Medulla oblongata (tissue), 1 donor: Measurements from ENCODE around the gene KRTAP12-2.
"Not testable (repeated sequence)": the region's sequence is repeated elsewhere in the genome, so short reads cannot be mapped to it uniquely, and the experiment has no call there.

Experiments used
- DNase-seq: peaks from one replicate; pipeline ENCODE4 v3.0.0-alpha.2; 2015; ENCODE audit errors: extremely low spot score

The KRTAP12-2 gene

DNA sequence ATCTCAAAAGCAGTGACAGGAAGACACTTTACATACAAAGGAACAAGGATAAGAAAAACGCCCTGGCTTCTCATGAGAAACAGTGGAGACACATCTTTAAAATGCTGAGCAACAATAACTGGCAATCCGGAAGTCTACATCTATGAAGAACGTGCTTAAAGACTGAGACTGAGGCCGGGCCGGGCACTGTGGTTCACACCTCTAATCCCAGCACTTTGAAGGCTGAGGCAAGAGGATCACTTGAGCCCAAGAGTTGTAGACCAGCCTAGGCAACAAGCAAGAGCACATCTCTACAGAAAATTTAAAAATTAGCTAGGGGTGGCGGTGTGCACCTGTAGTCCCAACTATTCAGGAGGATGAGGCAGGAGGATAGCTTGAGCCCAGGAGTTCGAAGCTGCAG lies 17.4 kb upstream of the KRTAP12-2 start:
- no peak for DNase-seq

GRCh38 chr21:44682580-44683151 lies 15.9 kb upstream of the KRTAP12-2 start:
- no peak for DNase-seq

GRCh38 chr21:44681861-44682579 lies 15.3 kb upstream of the KRTAP12-2 start, which contains the start of gene KRTAP12-1:
TSS of gene KRTAP12-1 (minus strand) at chr21:44682163. CDS start at chr21:44682123, 40 bp downstream.
- DNase-seq, result no peak

DNA sequence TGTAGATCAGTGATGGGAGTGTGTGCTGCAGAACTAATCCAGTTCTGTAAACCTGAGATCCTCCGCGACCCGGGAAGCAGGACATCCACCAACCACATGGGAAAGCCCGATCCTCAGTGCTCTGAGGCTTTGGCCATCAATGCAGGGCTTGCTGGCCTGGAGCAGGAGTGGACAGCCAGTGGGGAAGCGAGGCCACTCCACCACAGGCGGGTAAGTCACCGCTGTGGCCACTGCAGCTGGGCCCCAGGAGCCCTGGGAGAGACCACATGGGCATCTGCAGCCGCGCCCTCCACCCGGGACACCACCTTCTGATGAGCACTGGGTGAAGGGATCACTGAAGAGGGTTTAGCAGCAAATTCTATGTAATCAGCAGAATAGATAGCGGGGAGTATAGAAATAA lies 14.4 kb upstream of the KRTAP12-2 start:
- no peak for DNase-seq

- DNase-seq, result no peak
Observed at GRCh38 chr21:44677881-44678280, 11.2 kb upstream of the KRTAP12-2 start.

- DNase-seq, result no peak
Observed at GRCh38 chr21:44671911-44672310, 5.2 kb upstream of the KRTAP12-2 start.

GRCh38 chr21:44670642-44671432 lies 4.1 kb upstream of the KRTAP12-2 start:
- no peak for DNase-seq

- DNase-seq, result no peak
Observed at GRCh38 chr21:44667612-44668011, 885 bp upstream of the KRTAP12-2 start.

DNA sequence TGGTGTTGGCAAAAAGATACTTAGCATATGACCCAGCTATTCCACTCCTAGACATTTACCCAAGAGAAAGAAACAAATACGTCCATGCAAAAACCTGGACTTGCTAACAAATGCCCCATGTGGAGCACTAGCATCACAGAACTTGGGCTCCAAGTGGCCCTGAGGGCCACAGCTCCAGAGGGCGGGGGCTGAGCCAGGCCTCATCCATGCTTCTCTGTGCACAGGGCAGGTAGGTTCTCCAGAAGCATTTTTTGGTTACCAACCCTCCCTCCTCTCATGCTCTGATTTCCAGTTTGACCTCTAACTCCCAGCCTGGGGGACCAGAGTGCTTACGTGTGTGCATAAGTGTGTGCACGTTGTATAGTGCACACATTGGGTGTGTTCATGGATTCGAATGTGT lies 2.0 kb downstream of the KRTAP12-2 start:
- no peak for DNase-seq

- not testable (repeated sequence) for DNase-seq
Observed at GRCh38 chr21:44661567-44661966, 5.2 kb downstream of the KRTAP12-2 start.

DNA sequence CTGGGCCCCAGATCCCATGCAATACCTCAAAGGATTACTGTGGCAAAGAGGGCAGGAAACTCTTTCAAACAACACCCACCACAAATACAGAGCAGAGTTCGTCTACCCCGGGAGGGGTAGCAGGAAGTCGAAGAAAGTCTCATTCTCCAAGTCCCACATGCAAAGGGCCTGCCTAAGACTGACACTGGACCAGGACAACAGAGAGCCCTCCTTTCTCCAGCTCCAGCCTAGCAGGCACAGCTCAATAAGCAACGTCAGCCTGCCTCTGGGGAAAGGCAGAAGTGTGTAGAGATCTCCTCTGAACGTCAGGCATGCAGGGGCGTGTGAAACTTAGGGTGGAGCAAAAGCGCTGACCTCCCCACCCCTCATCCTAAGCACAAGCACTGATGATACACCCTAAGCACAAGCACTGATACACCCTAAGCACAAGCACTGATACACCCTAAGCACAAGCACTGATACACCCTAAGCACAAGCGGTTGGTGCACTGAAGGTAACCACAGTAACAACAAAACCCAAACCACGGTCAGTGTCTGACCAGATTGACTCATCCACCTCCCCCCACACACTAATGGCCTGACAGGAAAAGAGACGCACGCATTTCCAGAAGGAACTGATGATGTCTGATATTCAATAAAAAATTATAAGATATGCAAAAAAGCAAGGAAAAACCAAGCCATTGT lies 7.7 kb downstream of the KRTAP12-2 start:
- DNase-seq, result no peak

DNA sequence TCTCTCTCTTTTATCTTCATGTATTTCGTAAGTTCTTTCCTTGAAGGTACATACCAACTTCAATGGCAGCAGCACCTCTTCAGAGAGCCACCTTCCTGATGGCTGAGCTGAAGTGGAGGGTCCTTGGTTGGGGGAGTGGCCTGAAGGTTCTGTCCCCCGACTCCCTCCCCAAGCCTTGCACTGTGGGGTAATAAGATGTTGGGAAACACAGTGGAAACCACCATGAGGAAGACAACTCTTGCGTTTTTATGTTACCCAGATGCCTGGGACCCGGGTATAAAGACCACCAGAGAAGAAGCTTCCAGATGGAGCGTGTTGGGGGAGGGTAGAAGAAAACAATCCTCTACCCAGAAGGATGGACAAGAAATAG lies 8.2 kb downstream of the KRTAP12-2 start:
- DNase-seq, result no peak

DNA sequence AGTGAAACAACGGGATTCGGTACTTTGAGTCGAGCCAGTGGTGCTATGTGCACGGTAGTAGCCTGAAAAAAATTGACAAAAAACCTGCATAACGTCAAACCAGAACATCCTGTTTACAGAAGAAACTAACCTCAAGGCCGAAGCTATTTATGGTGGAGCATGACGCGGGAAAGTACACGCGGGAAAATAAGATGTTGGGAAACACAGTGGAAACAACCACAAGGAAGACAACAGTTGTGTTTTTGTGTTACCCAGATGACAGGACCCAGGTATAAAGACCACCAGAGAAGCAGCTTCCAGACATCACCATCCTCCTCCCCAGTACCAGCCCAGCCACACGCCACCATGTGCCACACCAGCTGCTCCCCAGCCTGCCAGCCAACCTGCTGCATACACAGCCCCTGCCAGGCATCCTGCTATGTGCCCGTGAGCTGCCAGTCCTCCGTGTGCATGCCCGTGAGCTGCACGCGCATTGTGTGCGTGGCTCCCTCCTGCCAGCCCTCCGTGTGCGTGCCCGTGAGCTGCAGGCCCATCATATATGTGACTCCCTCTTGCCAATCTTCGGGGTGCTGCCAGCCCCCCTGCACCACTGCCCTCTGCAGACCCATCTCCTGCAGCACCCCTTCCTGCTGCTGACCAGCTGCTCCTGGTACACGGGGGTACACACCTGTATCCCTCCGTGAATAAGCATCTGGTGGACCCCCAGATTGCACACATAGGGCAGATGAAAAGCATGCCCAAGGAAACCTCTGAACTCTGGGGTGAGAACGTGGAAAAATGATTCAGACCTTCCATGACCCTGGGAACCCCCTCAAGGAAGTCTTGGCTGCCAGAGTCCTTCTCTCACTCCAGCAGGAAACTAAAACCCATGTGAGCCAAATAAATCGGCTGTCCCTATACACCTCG lies 8.8 kb downstream of the KRTAP12-2 start, which contains the start of gene KRTAP12-3:
KRTAP12-3 (plus strand) TSS at position 298 of the 906 bp plus-strand sequence; CDS start at position 346, 48 bp downstream.
- DNase-seq, result no peak

DNA sequence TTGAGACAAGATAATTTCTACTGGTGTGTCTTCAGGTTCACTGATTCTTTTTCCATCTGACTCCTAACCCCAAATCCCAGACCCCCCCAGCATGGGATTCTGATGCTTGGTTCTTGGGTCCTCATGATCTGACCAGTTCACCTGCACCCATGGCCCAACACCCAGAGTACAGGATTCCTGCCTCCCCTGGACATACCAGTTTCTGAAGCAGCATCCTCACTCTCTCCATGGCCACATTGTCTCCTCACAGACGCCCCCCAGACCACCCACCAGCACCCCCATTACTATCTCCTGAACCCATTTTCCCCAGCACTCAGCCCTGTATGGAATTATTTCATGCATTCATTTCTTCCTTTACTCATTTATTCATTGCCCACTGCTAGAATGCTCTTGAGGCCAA lies 9.9 kb downstream of the KRTAP12-2 start:
- DNase-seq, result no peak

DNA sequence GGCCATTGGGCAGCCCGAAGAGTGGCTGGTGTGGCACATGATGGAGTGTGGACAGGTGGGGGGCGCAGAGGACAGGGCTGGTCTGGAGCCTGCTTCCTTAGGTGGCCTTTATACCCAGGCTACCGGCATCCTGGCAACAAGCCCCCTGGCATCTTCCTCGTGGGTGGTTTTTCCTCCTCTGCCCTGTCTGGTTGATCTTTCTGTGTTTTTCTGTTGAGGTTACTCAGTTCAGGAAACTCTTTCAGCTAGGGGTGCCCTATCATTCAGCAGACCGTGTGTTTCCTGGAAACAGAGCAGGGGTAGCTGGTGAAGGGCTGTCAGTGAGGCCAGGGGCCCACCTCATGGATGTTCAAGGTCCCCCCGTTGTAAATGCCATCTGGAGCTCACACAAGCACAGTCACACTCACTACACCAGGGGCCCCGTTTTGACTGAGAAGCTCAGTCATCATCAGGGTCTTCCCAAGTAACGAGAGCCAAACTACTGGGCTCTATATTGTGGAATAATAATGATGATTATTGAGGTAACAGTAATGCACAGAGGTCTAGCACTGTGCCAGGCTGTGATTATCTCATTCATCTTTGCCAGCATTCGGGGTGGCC lies 12.1 kb downstream of the KRTAP12-2 start, which contains the start of gene KRTAP12-4:
KRTAP12-4 (minus strand) TSS at position 84 of the 600 bp plus-strand sequence; CDS start at position 39, 45 bp downstream.
- no peak for DNase-seq

DNA sequence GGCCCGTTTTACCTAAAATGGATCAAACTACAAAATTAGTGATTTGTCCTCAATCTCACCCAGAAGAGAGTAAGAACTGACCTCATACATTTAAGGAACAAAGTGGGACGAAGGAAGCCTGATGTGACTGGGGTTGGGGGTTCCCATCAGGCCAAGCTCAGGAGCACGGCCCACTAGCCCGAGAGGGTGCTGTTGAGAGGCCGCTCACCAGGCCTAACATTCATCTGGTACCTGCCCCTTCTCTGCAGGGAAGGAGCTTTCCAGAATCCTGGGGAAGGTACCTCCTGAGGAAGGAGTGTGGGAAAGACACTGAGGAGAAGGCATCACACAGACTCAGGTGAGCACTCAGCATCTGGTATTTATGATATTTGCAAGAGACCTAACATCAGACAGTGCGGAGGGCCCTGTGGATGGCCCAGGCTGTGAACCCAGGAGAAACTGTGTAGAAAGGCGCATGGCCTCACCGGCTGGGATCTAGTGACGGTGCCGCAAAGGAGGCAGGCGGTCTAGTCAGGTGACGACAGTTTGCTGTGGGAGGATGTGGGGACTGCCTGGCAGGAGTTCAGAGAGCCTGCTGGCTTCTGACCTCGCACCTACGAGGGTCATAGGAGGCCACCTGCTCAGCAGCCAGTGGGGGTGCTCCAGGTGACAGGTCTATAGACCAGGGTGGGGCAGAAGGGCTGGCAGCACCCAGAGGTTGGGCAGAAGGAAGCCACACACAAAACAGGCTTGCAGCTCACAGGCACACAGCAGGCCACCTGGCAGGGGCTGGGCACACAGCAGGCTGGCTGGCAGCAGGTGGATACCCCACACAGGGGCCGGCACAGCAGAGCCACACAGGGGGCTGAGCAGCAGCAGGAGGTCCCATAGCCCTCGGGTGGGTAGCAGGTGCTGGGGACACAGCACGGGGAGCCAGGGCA lies 12.8 kb downstream of the KRTAP12-2 start:
- DNase-seq, result no peak

- DNase-seq, result no peak
Observed at GRCh38 chr21:44653123-44653522, 13.6 kb downstream of the KRTAP12-2 start.

DNA sequence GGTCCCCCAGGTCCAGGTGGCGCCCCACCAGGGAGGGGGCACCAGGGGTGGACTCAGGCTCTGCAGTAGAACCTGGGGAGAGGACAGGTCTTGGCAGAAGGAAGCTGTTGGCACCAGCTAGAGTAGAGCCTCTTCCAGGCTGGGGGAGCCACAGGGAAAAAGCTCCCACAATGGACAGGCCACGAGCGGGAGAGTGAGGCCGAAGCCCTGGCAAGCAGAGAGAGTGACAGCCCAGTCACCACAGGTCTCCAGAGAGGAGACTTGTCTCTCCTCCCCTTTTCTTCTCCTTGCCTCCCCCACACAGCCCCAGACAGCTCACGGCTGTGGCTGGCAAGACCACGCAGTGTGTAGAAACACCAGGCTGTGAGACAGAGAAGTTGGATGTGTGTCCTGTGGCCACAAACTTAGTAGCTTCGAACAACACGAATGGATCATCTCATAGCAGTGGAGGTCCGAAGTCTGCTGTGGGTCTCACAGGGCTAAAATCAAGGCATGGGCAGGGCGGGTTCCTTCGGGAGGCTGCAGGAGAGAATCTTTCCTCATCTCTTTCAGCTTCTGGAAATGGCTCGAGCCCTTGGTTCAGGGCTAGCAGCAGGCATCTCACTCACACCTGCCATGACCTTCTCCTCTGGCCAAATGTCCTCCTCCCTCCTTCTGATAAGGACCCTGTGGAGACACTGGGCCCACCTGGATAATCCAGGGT lies 15.6 kb downstream of the KRTAP12-2 start:
- DNase-seq, result no peak
